ENCODE results near the gene SNRNP200.

Gene SNRNP200

DNA sequence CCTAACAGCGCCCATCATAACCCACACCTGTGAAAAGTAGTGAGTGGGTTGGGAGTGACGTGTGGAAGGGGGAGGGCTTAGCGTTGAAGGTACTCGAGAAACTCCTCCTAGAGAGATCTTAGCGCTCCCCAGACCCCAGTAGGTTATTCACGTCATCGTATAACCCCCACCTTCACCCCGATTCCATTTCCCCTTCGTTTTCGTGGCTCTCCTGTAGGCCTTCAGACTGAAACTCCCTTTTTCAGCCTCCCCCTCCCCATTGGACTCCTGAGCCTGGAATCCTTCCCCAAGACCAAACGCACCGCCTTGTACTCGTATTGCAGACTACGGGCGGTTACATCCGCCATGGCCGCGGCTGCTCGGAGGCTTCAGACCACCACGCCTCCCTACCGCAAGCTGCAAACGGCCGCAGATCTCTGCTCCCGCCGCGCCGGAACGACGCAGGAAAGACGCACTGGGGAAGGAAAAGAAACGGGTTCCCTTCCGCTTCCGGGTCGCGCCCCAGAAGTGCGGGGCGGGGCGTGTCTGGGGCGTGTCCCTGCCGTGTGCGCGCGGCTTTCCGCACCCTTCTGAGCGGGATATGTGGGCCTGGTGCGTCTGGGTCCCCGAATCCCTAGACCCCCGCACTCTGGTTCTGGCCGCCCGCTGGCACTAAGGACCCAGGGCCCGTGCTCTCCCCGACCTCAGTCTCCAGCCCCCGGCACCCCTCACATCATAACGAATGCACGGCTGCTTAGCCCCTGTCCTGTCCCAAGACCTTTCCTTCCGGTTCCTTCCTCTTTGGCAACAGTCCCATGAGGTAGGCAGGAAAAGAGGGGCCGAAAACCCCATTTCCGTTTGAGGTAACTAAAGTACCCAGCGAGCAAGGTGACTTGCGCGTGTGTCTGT lies at the start of gene SNRNP200:
Gene SNRNP200, minus strand, starts transcription at position 456 of the 888 bp plus-strand sequence. Its CDS starts 109 bp downstream, at position 347.
- DNase-seq, result peak; percentile 87 to 88

DNA sequence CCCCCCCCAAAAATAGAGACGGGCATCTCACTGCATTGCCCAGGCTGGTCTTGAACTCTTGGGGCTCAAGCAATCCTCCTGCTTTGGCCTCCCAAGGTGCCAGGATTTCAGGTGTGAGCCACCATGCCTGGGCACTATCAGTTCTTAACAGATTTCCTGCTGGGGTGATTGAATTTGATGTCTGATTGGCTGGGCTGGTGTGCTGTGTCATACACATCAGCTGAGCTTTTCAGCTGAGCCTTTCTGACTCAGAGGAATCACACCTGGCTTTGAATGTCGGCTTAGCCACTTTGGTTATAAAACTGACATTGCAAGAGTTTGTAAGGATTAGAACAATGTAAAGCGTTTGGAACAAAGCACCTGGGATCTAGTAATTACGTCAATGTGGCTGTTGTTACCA lies 49.1 kb upstream of the SNRNP200 start:
- DNase-seq, result no peak

DNA sequence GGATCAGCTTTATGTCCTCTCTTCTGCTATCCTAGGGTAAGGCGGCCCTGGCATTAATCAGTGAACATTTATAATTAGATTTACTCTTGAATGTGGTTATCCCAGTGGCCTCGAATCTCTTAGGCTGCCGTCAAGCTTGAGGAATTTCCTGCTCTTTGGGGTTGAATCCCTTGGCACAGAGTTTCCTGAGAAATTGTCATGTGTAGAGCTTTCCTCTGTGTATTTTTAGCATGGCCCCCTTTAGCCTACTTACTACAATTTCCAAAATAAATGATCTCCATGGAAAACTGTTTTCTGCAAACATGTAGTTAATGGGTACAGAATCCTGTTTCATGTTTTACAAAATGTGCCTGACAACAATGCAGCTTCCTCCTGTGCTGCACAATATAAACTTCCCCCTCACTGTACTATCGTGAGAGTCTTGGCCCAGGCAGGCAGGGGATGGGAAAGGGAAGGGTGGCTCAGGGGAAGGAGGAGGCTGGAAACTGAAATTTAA lies 48.3 kb upstream of the SNRNP200 start:
- no peak for DNase-seq

DNA sequence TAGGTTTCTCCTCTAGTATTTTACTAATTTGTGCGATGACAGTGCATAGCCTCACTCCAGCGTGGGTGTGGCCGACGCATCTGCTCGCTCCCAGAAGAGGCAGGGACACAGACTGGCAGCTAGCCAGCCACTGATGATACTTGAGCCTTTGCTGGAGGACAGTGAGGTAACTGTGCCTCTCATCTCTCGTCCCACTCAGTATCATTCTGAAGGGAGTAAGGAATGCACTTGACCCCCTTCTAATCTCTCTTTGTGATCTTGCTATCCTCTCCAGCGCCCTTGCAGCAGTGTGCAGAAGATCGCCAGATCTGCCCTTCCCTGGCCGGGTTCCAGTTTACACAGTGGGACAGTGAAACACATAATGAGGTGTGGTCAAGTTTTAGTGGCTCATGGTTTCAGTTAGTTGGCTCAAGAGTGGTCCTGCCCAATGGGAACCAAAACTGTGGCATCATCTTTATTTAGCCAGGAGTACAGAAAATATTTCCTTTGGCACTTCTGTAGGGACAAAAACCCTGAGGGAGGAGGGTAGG lies 47.8 kb upstream of the SNRNP200 start:
- DNase-seq, result peak in 1 of 2 experiments; percentile 17

DNA sequence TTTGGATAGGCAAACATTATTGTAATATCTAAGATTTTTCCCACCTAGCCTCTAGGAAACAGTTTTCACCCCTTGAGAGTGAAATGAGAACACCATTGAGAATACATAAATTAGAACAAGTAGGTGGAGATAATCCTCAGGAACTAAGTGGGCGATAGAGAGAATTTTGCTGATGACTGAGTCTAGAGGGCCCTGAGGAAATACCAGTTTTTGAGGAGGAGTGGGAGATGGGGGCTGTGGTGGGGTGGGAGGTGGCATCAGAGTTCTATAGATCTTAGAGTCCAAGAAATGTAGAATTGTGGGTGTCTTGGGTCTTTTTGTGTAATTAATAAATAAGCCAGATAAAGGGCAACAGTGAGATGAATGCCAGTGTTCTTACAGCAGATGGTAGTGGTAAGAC lies 42.0 kb upstream of the SNRNP200 start:
- no peak for DNase-seq

DNA sequence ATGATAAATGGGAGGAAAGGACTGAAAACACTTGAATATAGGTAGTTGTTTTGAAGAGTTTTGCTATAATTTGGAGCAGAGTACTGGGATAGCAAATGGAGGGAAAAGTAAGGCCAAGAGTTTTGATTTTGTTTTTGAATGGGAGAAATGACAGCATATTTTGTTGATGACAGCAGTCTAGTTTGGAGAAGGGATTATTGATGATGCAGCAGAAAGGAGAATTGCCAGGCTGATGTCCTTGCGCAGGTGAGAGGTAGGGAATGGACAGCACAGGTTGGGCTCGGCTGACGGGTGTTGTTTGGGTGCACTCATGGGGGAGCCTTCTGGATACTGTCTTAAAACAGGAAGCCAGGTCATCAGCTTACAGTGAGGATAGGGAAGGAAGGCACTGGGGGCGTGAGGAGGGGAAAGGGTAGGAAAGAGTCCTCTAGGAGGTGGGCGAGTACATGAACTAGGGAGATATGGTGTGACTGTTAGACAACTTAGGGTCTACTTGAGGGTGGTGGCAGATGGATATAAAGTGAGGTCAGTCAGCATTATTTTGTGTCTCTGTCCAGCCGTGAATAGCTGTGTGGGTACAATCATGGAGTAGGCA lies 40.6 kb upstream of the SNRNP200 start:
- DNase-seq, result no peak

DNA sequence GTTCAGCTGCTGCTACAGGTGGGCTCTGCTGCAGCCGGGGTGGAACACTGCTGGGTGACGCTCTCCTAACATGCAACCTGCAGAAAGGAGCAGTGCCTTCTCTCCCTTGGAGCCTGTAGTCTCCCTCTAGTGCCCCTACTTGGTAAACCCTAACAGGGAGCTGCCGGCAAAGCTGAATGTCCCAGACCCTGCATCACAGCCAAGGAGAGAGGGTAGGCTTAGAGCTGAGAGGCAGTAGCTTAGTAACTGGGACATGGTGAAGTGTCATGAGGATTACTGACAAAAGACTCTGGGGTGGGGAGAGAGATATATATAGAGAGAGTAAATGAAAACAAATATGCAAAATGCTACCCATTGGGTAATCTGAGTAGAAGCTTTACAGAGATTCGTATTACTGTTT lies 40.1 kb upstream of the SNRNP200 start:
- no peak for DNase-seq

DNA sequence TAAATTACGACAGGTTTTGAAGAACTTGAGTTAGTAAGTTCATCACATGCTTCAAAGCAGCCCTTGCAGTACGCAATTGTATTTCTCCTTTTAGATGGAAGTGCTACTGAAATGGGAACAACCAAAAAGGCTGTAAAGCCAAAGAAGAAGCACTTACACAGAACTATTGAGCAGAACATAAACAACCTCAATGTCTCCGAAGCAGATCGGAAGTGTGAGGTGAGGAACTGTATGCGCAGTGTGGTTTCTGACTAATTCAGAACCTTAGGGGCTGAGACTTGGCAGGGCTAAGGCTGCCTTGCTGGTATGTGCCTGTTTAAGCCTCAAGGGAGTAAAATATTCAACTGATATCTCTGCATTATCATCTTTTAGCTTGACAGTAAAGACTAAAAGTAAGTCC lies 38.7 kb upstream of the SNRNP200 start:
- no peak for DNase-seq

DNA sequence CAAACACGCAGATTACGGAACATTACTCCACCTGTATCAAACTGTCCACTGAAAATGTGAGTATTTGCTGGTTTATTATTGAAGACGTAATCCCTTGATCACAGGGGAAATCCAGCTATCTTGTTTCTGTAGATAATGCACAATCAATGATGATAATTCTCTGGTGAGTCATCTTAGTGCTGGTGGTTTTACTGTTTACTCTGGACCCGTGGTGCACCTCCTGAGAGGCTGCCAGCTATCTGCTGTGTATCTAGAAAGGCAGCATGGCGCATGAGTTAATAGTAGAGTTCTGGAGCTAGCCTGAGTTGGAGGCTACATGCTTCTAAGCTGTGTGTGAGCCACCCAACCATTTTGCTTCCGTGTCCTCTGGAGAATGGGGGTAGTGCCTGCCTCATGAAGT lies 36.7 kb upstream of the SNRNP200 start:
- DNase-seq, result peak in 1 of 2 experiments; percentile 23

DNA sequence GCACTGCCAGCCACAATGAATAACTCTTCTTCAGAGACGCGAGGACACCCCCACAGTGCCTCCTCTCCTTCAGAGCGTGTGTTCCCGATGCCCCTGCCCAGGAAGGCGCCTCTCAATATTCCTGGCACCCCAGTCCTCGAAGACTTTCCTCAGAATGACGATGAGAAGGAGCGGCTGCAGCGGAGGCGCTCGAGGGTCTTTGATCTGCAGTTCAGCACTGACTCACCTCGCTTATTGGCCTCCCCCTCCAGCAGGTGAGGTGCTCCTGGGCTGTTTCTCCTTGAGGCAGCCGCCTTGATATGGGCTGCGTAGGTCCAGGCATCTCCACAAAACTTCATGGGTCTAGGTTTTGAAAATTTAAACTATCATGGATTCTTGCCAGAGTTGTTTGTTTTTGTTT lies 36.3 kb upstream of the SNRNP200 start:
- DNase-seq, result no peak

DNA sequence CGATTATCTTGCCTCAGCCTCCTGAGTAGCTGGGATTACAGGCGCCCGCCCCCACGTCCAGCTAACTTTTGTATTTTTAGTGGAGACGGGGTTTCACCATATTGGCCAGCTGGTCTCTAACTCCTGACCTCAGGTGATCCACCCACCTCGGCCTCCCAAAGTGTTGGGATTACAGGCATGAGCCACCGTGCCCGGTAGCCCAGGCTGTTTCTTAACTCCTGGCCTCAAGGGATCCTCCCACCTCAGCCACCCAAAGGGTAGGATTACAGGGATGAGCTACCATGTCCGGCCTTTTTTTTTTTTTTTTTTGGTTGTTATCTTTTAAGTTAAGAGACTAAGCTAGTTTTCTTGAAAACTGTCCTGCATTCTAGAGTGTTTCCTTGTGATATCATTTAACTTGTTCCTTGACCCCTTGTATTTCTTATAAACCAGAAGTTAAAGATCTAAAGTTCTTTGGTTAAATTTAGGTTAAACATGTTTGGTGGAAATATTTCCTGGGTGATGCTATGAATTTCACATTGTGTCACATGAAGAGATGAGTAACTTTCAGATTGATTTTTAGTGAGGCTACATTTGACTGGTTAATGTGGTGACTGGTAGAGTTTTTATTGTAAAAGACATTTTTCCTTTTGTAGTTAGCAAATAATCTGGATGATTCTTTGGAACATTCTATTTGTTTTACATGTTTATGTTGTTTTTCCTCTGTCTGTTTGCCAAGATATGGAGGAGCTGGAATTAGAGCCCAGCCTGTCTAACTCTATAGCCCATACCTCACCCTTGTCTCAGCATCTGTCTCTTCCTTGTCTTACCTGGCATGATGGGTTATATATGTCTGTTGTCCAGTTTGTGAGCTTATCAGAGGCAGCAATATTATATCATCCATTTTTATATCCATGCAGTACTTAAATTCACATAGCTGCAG lies 35.4 kb upstream of the SNRNP200 start:
- no peak for DNase-seq

DNA sequence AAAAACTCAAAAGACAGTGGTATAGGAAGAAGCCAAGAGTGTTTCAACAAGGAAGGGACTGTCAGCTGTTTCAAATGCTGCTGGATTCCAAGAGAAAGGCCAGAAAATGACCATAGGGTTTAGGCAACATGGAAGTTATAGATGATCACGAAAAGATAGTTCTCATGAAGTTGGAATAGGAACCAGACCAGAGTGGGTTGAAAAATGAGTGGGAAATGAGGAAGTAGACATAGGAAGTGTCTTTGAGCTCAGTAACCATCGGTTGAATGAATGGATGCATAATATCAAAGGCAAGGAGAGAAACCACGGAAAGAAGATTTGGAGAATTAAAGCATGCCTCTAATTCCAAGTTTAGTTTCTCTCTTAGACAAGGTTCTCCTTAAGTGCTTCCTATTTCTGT lies 31.5 kb upstream of the SNRNP200 start:
- no peak for DNase-seq

DNA sequence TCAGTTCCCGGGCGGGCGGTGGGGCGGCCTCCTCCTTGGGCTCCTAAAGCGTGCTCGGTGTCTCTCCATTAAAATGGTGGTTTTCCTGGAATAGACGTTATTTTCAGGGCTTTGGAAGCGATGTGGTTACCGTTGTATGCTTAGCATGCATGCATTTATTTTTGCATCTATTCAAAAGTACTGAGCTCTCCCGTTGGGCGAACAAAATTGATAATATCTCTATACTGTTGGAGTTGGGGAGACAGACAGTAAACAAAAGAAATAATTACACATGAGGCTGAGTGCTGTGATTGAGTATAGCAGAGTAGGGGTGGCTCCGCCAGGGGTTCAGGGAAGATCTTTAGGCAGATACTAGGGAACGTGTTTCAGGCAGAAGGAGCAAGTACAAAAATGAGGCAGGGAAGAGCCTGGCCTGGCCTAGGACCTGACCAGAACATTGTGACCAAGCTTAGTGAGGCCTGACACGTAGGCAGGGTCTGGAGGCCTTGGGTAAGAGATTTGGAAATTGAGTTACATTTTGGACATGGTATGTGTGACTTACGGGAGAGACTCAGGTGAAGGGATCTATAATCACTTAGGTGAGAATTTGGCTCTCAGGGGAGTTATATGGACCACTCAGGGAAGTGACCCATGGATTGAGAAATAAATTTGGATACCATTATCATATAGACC lies 30.9 kb upstream of the SNRNP200 start:
- no peak for DNase-seq

DNA sequence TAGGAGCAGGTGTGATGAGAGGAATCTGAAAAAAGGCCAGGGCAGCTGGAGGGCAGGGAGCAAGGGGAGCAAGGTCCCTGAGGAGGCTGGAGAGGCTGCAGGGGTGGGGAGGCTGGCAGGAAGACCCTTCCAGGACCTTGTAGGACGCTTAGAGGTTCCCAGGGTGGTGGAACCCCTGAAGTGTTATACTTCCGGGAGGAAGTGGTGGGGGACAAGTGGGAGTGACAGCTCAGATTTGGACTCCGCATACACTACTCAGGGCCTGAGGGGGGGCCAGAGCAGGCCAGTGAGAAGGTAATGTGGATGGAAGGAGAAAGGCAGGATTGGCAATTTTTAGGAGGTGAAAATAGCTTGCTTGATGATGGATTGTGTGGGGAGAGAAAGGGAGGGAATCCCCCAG lies 28.4 kb upstream of the SNRNP200 start:
- no peak for DNase-seq

DNA sequence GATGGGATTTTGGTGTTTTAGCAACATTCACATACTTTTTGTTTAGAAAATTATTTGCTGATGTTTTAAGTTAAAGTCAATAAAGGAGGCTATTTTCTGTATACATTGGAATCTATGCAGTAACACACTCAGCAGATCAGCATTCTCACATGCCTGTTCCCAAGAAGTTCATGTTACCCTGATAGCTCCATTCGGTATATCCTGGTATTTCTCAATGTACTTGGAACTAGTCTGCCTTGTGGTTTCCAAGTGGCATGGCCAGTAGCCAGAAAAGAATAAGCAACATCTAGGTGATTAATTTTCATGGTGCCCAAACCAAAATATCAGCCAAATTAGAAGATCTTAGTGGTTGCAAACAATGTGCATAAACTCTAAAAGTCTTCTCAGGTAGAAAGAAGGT lies 25.1 kb upstream of the SNRNP200 start:
- DNase-seq, result no peak

DNA sequence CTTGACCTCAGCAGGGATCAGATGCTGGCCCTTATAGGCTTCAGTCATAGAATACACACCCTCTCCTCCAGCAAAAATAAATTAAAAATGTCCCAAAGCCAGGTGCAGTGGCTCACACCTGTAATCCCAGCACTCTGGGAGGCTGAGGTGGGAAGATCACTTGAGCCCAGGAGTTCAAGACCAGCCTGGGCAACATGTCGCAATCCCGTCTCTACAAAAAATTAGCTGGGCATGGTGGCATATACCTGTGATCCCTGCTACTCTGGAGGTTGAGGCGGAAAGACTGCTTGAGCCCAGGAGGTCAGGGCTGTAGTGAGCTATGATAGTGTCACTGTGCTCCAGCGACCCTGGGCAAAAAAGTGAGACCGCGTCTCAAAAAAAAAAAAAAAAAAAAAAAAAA lies 24.5 kb upstream of the SNRNP200 start:
- DNase-seq, result no peak

DNA sequence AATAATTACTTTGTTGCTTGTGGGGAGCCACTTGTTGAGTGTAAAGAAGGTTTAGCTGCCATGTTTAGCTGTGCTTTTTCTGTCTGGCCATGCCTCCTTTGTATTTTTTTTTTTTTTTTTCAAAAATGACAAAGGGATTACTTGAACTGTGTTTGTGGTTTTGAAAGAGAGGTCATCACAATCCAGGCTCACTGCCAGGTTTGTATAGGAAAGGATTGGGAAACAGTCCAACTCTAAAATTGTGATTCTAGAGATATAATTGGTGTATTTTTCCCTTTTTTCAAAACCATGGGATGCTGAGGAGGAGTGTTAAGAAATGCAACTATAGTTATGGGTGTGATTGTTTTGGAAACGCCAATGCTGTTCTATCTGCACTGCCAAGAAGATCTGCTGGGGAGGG lies 24.1 kb upstream of the SNRNP200 start:
- peak in 1 of 2 experiments; percentile 12 for DNase-seq

DNA sequence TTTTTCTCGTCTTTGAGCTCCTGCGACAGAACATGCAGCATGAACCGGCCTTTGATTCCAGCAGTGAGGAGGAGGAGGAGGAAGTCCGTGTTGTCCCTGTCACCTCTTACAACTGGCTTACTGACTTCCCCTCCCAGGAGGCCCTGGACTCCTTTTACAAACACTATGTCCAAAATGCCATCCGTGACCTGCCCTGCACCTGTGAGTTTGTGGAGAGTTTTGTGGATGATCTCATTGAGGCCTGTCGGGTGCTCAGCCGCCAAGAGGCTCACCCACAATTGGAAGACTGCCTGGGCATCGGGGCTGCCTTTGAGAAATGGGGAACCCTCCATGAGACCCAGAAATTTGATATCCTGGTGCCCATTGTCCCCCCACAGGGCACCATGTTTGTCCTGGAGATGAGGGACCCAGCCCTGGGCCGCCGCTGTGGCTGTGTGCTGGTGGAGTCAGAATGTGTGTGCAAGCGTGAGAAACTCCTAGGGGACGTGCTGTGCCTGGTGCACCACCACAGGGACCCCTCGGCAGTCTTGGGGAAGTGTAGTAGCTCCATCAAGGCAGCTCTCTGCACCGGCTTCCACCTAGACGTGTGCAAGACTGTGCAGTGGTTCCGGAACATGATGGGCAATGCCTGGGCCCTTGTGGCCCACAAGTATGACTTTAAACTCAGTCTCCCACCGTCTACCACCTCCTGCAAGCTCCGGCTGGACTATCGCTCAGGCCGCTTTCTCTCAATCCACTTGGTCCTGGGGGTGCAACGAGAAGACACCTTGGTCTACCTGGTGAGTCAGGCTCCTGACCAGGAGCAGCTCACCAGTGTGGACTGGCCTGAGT lies 21.9 kb upstream of the SNRNP200 start:
- no peak for DNase-seq

DNA sequence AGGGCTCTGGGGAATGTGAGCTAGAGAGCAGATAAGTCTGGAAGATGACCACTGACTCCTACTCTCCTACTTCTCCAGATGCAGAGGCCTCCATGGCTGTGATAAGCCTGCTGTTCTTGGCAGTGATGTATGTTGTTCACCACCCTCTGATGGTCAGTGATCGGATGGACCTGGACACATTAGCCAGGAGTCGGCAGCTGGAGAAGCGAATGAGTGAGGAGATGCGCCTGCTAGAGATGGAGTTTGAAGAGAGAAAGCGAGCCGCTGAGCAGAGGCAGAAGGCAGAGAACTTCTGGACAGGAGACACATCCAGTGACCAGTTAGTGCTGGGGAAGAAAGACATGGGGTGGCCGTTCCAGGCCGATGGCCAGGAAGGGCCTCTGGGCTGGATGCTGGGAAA lies 21.2 kb upstream of the SNRNP200 start:
- no peak for DNase-seq

DNA sequence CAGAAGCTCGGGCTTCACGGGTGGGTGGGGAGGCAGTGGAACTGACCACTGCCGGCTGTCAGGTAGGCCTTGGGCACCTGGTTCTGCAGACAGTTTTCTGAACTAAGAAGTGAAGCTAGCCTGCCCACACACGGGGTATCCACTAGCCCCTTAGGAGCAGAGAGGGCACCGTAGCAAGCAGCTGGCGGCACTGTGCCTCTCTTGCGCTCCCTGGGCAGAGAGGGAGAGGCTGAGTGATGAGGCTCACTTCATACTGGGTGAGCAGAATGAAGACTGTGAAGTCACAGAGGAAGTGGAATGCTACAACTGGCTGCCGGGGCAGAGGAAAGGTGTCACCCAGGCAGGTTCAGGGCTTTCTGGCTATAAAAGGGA lies 20.5 kb upstream of the SNRNP200 start:
- peak in 1 of 2 experiments; percentile 15 for DNase-seq

Data from NCI-H2081 (cell line).